Endothelial cell of umbilical vein (primary cell): ENCODE measurements around the gene PRRG1. TPM values are rescaled to one million over a fixed set of nuclear protein-coding genes. Genes with fewer than 3 reads are reported as not detected.

Source experiments
- BruUV-seq: library from RNA; stranded (reverse); fragments of 400-500 nt; replicated peaks from 2 replicates; lab custom pipeline; 2021; lab: Mats Ljungman, UMichigan
- CTCF ChIA-PET: fragments of 300-600, 350-600 bp; sonication (Branson Sonifier 250); formaldehyde crosslinking; loops from one replicate; lab custom pipeline; 2021; ENCODE audit warnings: antibody characterized with exemption, inconsistent platforms; lab: Charles Lee
- POLR2A ChIA-PET: fragments of 300-600, 350-600 bp; sonication (Branson Sonifier 250); formaldehyde crosslinking; loops from one replicate; lab custom pipeline; 2021; ENCODE audit warnings: antibody characterized with exemption, inconsistent platforms; lab: Charles Lee
- DNase-seq: peaks from one replicate; pipeline ENCODE4 v3.0.0-alpha.2; 2011; ENCODE audit warnings: low read depth, low spot score
- FAIRE-seq: peaks from 2 replicates; lab custom pipeline; 2011; peaks lifted over from hg19 to GRCh38; lab: Jason Lieb, UNC
- H2AFZ ChIP-seq: 2 replicates; pipeline ENCODE4 v1.6.0; 2012; ENCODE audit warnings: low read depth, low read length, control low read depth, inconsistent platforms
- H3K27ac ChIP-seq: 2 replicates; pipeline ENCODE4 v1.5.1; 2011; ENCODE audit warnings: low read depth, mild to moderate bottlenecking, control low read depth, low read length, moderate library complexity; ENCODE audit not compliant: insufficient read depth
- H3K27me3 ChIP-seq, 2 experiments: 2 replicates each; pipeline versions ENCODE4 v1.6.0 to v1.6.1; 2011; ENCODE audit warnings: low read length in 2 of 2, mixed read lengths in 1 of 2; ENCODE audit not compliant: control insufficient read depth in 2 of 2, insufficient read depth in 2 of 2
- H3K36me3 ChIP-seq, 2 experiments: 2 replicates in 1 of 2; 3 replicates in 1 of 2; pipeline ENCODE4 v1.5.1; 2011; ENCODE audit warnings: low read length in 2 of 2, mild to moderate bottlenecking in 1 of 2, moderate library complexity in 1 of 2; ENCODE audit not compliant: control insufficient read depth in 2 of 2, insufficient read depth in 2 of 2; ENCODE audit errors: extremely low read depth in 1 of 2
- H3K4me1 ChIP-seq: 3 replicates; pipeline ENCODE4 v1.5.1; 2011; ENCODE audit warnings: mild to moderate bottlenecking, low read length; ENCODE audit not compliant: control insufficient read depth, insufficient read depth; ENCODE audit errors: extremely low read depth
- H3K4me2 ChIP-seq: 2 replicates; pipeline ENCODE4 v1.6.1; 2011; ENCODE audit warnings: low read length, control low read depth, mixed read lengths; ENCODE audit not compliant: insufficient read depth
- H3K4me3 ChIP-seq, 3 experiments: fragments of 200-600 bp in 1 of 3; sonication (generic), shearing (Covaris generic) in 1 of 3; replicated peaks in 1 of 3; 2 replicates each; pipeline ENCODE4 v1.5.1; 2011 to 2016; ENCODE audit warnings: control low read depth in 3 of 3, low read length in 3 of 3, mild to moderate bottlenecking in 2 of 3, inconsistent platforms in 1 of 3, low read depth in 1 of 3, moderate library complexity in 1 of 3; ENCODE audit not compliant: insufficient read depth in 1 of 3
- H3K79me2 ChIP-seq: 2 replicates; pipeline ENCODE4 v1.6.0; 2012; ENCODE audit warnings: low read length, inconsistent platforms; ENCODE audit not compliant: control insufficient read depth, insufficient read depth
- H3K9ac ChIP-seq: replicated peaks from 2 replicates; pipeline ENCODE3; 2011; ENCODE audit warnings: low read length, control low read depth; ENCODE audit not compliant: insufficient read depth; ENCODE audit errors: extremely low read depth
- H3K9me1 ChIP-seq: replicated peaks from 3 replicates; pipeline ENCODE4 v1.6.0; 2011; ENCODE audit warnings: mild to moderate bottlenecking, low read length; ENCODE audit not compliant: control insufficient read depth, insufficient read depth; ENCODE audit errors: extremely low read depth
- H3K9me3 ChIP-seq: replicated peaks from 2 replicates; pipeline ENCODE4 v1.5.1; 2012; ENCODE audit warnings: low read length, inconsistent platforms; ENCODE audit not compliant: control insufficient read depth, insufficient read depth
- H4K20me1 ChIP-seq: replicated peaks from 2 replicates; pipeline ENCODE3; 2011; ENCODE audit warnings: mild to moderate bottlenecking, low read length; ENCODE audit not compliant: control insufficient read depth, insufficient read depth; ENCODE audit errors: extremely low read depth
- EZH2 ChIP-seq: IDR thresholded peaks from 2 replicates; pipeline ENCODE4 v1.6.1; 2012; ENCODE audit warnings: borderline replicate concordance, low read depth, mild to moderate bottlenecking, moderate library complexity, low read length, inconsistent platforms; ENCODE audit not compliant: severe bottlenecking
- FOS ChIP-seq: IDR thresholded peaks from 2 replicates; pipeline ENCODE4 v1.6.1; 2011; ENCODE audit warnings: mild to moderate bottlenecking, low read length, moderate library complexity, borderline replicate concordance; ENCODE audit not compliant: insufficient read depth
- GATA2 ChIP-seq: IDR thresholded peaks from 2 replicates; pipeline ENCODE4 v1.7.0; 2011; ENCODE audit warnings: low read depth, mild to moderate bottlenecking, moderate library complexity, mixed read lengths, low read length; ENCODE audit not compliant: insufficient read length, insufficient read depth
- JUN ChIP-seq: IDR thresholded peaks from 2 replicates; pipeline ENCODE4 v1.6.1; 2011; ENCODE audit warnings: borderline replicate concordance, low read depth; ENCODE audit not compliant: insufficient read length, insufficient read depth
- MYC ChIP-seq: IDR thresholded peaks from one replicate; pipeline ENCODE4 v1.6.1; 2011; ENCODE audit warnings: mild to moderate bottlenecking, low read depth, low read length
- POLR2A ChIP-seq: IDR thresholded peaks from 2 replicates; pipeline ENCODE4 v1.6.1; 2012; ENCODE audit warnings: low read depth, mild to moderate bottlenecking, control low read depth, low read length
- POLR2AphosphoS5 ChIP-seq: IDR thresholded peaks from 2 replicates; pipeline ENCODE4 v1.6.1; 2012; ENCODE audit warnings: low read depth, mild to moderate bottlenecking, control low read depth, low read length, moderate library complexity; ENCODE audit not compliant: insufficient read depth
- dilution Hi-C: fragments of 300-500 bp; cut with MboI; formaldehyde crosslinking; loops from one replicate; pipeline ENCODE4 v1.15.0; 2019; ENCODE audit warnings: low sequenced_read_pairs; ENCODE audit not compliant: extremely low pct_ligation_motif_present
- intact Hi-C: fragments of 100-400 bp; cut with micrococcal nuclease; formaldehyde crosslinking; loops from one replicate; pipeline ENCODE4 v1.10.0; 2022
- polyA plus RNA-seq, 4 experiments: library from polyadenylated mRNA; depleted of rRNA in 3 of 4; stranded (reverse) in 3 of 4; unstranded in 1 of 4; fragments of >200 nt; gene quantifications; 2 replicates each; pipeline versions ENCODE4 v1.2.1 to v1.2.3, GENCODE V29; 2011 to 2012; ENCODE audit warnings: missing spikeins in 1 of 4
- total RNA-seq: library from RNA; stranded (reverse); gene quantifications from 2 replicates; pipeline ENCODE4 v1.2.3, GENCODE V29; 2021
- TF ChIP-seq, protein P1 (sequence below): IDR thresholded peaks from 2 replicates; pipeline ENCODE4 v1.6.1; 2011; ENCODE audit not compliant: insufficient read depth, insufficient read length
- TF ChIP-seq, protein P2 (sequence below), 2 donors: IDR thresholded peaks; 1 replicate in 1 of 2; 2 replicates in 1 of 2; pipeline ENCODE4 v1.5.1; 2011; ENCODE audit warnings: low read length in 2 of 2, mild to moderate bottlenecking in 2 of 2, moderate library complexity in 2 of 2, control low read depth in 1 of 2, inconsistent platforms in 1 of 2, low read depth in 1 of 2; ENCODE audit not compliant: insufficient read depth in 1 of 2; ENCODE audit errors: extremely low read depth in 1 of 2

PRRG1 gene
- total and polyA plus RNA-seq, 2 donors (not counting 3 experiments of a cell fraction or from before 2014, with no cell fraction given) = 37.6 to 46.3 TPM

DNA sequence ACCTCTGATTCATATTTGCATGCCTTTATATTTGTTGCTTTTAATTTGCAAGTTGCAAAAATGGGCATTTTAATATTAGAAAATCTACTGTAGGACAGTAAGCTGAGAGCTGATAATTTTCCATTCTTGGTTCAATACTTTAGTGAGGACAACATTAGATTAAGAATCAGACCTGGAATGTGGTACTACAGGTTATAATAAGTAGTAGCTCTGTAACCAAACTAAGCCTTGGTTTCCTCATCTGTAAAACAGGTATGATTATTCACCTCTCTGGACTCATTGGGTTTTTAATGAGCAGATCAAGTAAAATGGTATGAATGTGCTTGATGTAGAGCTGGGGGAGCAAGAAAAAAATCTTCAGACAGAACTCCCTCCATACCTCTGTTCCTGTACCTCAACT, 31.1 kb downstream of the PRRG1 start:
- Histone ChIP-seq H3K9me1 (no peaks in the 10 kb centered on the region), H3K36me3 (no peaks in the 10 kb centered on the region), H3K79me2 (peaks cover 21% of the 10 kb centered on the region), H2AFZ (no peak overlapping the region), H4K20me1 (no peaks in the 10 kb centered on the region), H3K9ac (no peak overlapping the region), H3K27me3 (no peaks in the 10 kb centered on the region), H3K27ac (peak overlapping the region; percentile 53), H3K4me3 (no peak overlapping the region), H3K4me1 (peaks cover 37% of the 10 kb centered on the region), H3K4me2 (peak overlapping the region; percentile 35), H3K9me3 (no peaks in the 10 kb centered on the region)
- TF ChIP-seq FOS (no peak), POLR2A (no peak), JUN (no peak), GATA2 (no peak), MYC (no peak), EZH2 (no peak), POLR2AphosphoS5 (no peak)
- TF ChIP-seq, protein P1, sequence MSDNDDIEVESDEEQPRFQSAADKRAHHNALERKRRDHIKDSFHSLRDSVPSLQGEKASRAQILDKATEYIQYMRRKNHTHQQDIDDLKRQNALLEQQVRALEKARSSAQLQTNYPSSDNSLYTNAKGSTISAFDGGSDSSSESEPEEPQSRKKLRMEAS = no peak
- TF ChIP-seq, protein P2, sequence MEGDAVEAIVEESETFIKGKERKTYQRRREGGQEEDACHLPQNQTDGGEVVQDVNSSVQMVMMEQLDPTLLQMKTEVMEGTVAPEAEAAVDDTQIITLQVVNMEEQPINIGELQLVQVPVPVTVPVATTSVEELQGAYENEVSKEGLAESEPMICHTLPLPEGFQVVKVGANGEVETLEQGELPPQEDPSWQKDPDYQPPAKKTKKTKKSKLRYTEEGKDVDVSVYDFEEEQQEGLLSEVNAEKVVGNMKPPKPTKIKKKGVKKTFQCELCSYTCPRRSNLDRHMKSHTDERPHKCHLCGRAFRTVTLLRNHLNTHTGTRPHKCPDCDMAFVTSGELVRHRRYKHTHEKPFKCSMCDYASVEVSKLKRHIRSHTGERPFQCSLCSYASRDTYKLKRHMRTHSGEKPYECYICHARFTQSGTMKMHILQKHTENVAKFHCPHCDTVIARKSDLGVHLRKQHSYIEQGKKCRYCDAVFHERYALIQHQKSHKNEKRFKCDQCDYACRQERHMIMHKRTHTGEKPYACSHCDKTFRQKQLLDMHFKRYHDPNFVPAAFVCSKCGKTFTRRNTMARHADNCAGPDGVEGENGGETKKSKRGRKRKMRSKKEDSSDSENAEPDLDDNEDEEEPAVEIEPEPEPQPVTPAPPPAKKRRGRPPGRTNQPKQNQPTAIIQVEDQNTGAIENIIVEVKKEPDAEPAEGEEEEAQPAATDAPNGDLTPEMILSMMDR (IDR thresholded peaks at IDR 0.05; ENCODE audit: extremely low read depth in 1 of 2, insufficient read depth in 1 of 2, low read depth in 1 of 2, low read length in 2 of 2) = no peak
- ChIA-PET CTCF (interaction anchor here (1.0 to 1.2 kb wide), 2 partner anchors 8 to 25 kb away, joined by 3 to 5 read pairs; no protein-coding TSS in a partner anchor), POLR2A (no interaction called here)
- no TSS peak for BruUV-seq
- DNase-seq = no peak
- FAIRE-seq = no peak
- intact Hi-C loops (loop anchor here (2.0 kb wide), 2 partner anchors 31 to 63 kb away; partner anchors contain the start of gene PRRG1), dilution Hi-C loops (no loop called here)
